ENCODE results near the gene DCDC2C.

- no peak for TF ChIP-seq POLR2A (IDR thresholded peaks at IDR 0.05)
- TF ChIP-seq, protein P1, sequence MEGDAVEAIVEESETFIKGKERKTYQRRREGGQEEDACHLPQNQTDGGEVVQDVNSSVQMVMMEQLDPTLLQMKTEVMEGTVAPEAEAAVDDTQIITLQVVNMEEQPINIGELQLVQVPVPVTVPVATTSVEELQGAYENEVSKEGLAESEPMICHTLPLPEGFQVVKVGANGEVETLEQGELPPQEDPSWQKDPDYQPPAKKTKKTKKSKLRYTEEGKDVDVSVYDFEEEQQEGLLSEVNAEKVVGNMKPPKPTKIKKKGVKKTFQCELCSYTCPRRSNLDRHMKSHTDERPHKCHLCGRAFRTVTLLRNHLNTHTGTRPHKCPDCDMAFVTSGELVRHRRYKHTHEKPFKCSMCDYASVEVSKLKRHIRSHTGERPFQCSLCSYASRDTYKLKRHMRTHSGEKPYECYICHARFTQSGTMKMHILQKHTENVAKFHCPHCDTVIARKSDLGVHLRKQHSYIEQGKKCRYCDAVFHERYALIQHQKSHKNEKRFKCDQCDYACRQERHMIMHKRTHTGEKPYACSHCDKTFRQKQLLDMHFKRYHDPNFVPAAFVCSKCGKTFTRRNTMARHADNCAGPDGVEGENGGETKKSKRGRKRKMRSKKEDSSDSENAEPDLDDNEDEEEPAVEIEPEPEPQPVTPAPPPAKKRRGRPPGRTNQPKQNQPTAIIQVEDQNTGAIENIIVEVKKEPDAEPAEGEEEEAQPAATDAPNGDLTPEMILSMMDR (IDR thresholded peaks at IDR 0.05) = no peak
Measured at GRCh38 chr2:3771576-3771975, 68.2 kb downstream of the DCDC2C start.

Measured in uterus (tissue), 2 donors.